Smooth muscle cell (in vitro differentiated cells): Measurements from ENCODE around the gene UMAD1. TPM values are rescaled to one million over a fixed set of nuclear protein-coding genes. Genes with fewer than 3 reads are reported as not detected.

Source experiments
- DNase-seq: peaks from one replicate; lab custom pipeline; 2025; ENCODE audit not compliant: unreplicated experiment; lab: John Stamatoyannopoulos, UW
- H2AFZ ChIP-seq: fragments of 200-600 bp; sonication (generic); 2 replicates; pipeline ENCODE4 v1.6.0; 2016; ENCODE audit warnings: antibody characterized with exemption, low read depth, mild to moderate bottlenecking
- H3F3A ChIP-seq: fragments of 200-600 bp; sonication (generic); 2 replicates; pipeline ENCODE4 v1.6.0; 2017; ENCODE audit warnings: antibody characterized with exemption, low read depth
- H3K27ac ChIP-seq: fragments of 200-600 bp; sonication (generic); 2 replicates; pipeline ENCODE4 v1.5.1; 2016; ENCODE audit warnings: low read depth, mild to moderate bottlenecking
- H3K27me3 ChIP-seq: fragments of 200-600 bp; sonication (generic); 2 replicates; pipeline ENCODE4 v1.6.1; 2016; ENCODE audit warnings: low read depth, mild to moderate bottlenecking
- H3K36me3 ChIP-seq: fragments of 200-600 bp; sonication (generic); 2 replicates; pipeline ENCODE4 v1.5.1; 2016; ENCODE audit warnings: low read depth
- H3K4me1 ChIP-seq: fragments of 200-600 bp; sonication (generic); 2 replicates; pipeline ENCODE4 v1.5.1; 2016; ENCODE audit warnings: low read depth
- H3K4me2 ChIP-seq: fragments of 200-600 bp; sonication (generic); 2 replicates; pipeline ENCODE4 v1.6.0; 2016; ENCODE audit warnings: mild to moderate bottlenecking
- H3K4me3 ChIP-seq: fragments of 200-600 bp; sonication (generic); 2 replicates; pipeline ENCODE4 v1.5.1; 2016; ENCODE audit warnings: mild to moderate bottlenecking
- H3K79me2 ChIP-seq: fragments of 200-600 bp; sonication (generic); 2 replicates; pipeline ENCODE4 v1.6.0; 2016; ENCODE audit warnings: low read depth, mild to moderate bottlenecking
- H3K9ac ChIP-seq: fragments of 200-600 bp; sonication (generic); 2 replicates; pipeline ENCODE4 v1.6.0; 2016; ENCODE audit warnings: low read depth
- H3K9me3 ChIP-seq: fragments of 200-600 bp; sonication (generic); replicated peaks from 2 replicates; pipeline ENCODE4 v1.5.1; 2016; ENCODE audit warnings: low read depth
- H4K20me1 ChIP-seq: fragments of 200-600 bp; sonication (generic); 2 replicates; pipeline ENCODE4 v1.6.0; 2016; ENCODE audit warnings: low read depth
- CTCF ChIP-seq: fragments of 200-600 bp; sonication (generic); IDR thresholded peaks from 2 replicates; pipeline ENCODE4 v1.5.1; 2017; ENCODE audit warnings: borderline replicate concordance, mild to moderate bottlenecking, antibody characterized with exemption; ENCODE audit not compliant: insufficient read depth, poor library complexity, severe bottlenecking
- WGBS: methylation state at CpG from one replicate; pipeline ENCODE4 v1.1.7; 2016; ENCODE audit warnings: low lambda C conversion rate; 5-methylcytosine and 5-hydroxymethylcytosine counted together
- polyA plus RNA-seq: library from polyadenylated mRNA; unstranded; fragments of >200 nt; fragmentation: Nextera tagmentation; extraction: Ambion mirVana; gene quantifications from 2 replicates; pipeline ENCODE4 v1.2.1, GENCODE V29; 2016
- total RNA-seq: library from RNA; depleted of rRNA; stranded (reverse); fragments of >200 nt; gene quantifications from 2 replicates; pipeline ENCODE4 v1.2.3, GENCODE V29; 2014

Gene UMAD1
- total and polyA plus RNA-seq, 2 experiments from 2014 or later = 13.7 to 24.3 TPM

- Histone ChIP-seq H3K4me2 (no peak overlapping the region), H2AFZ (no peak overlapping the region), H3F3A (peaks cover 7% of the 10 kb centered on the region), H3K4me1 (peaks cover 19% of the 10 kb centered on the region), H3K27ac (no peak overlapping the region), H3K9ac (no peak overlapping the region), H3K79me2 (no peaks in the 10 kb centered on the region), H3K4me3 (no peak overlapping the region), H3K27me3 (no peaks in the 10 kb centered on the region), H3K36me3 (no peaks in the 10 kb centered on the region), H4K20me1 (no peaks in the 10 kb centered on the region), H3K9me3 (no peaks in the 10 kb centered on the region)
- DNase-seq = no peak
- TF ChIP-seq CTCF = no peak
- WGBS = 84% methylated on average over 4 of the region's 4 CpGs
Observed at GRCh38 chr7:7745258-7745657, 104.7 kb downstream of the UMAD1 start.

- Histone ChIP-seq H3K4me1 (peaks cover 18% of the 10 kb centered on the region), H2AFZ (no peak overlapping the region), H3K9ac (no peak overlapping the region), H3K27ac (peak overlapping the region; percentile 23), H3K4me3 (no peak overlapping the region), H3K27me3 (no peaks in the 10 kb centered on the region), H3K9me3 (no peaks in the 10 kb centered on the region), H3K4me2 (peak overlapping the region; percentile 52), H4K20me1 (no peaks in the 10 kb centered on the region), H3K36me3 (no peaks in the 10 kb centered on the region), H3K79me2 (no peaks in the 10 kb centered on the region), H3F3A (peaks cover 7% of the 10 kb centered on the region)
- TF ChIP-seq CTCF = no peak
- DNase-seq = no peak
- WGBS = 74% methylated on average over 4 of the region's 4 CpGs
Observed at GRCh38 chr7:7745966-7746365, 105.4 kb downstream of the UMAD1 start.

- no peaks in the 10 kb centered on the region for H3K27me3 ChIP-seq
- 21% methylated on average over 4 of the region's 4 CpGs for WGBS
- H3K4me2 ChIP-seq = peak overlapping the region; percentile 52
- no peaks in the 10 kb centered on the region for H3K9me3 ChIP-seq
- H3K4me3 ChIP-seq = no peak overlapping the region
- H4K20me1 ChIP-seq = no peaks in the 10 kb centered on the region
- no peak overlapping the region for H2AFZ ChIP-seq
- H3K4me1 ChIP-seq = peaks cover 18% of the 10 kb centered on the region
- no peaks in the 10 kb centered on the region for H3K36me3 ChIP-seq
- no peaks in the 10 kb centered on the region for H3K79me2 ChIP-seq
- TF ChIP-seq CTCF = no peak
- peaks cover 7% of the 10 kb centered on the region for H3F3A ChIP-seq
- no peak overlapping the region for H3K9ac ChIP-seq
- no peak for DNase-seq
- peak overlapping the region; percentile 23 for H3K27ac ChIP-seq
Observed at GRCh38 chr7:7746458-7746857, 105.9 kb downstream of the UMAD1 start.

- WGBS = 79% methylated on average over 2 of the region's 2 CpGs
- Histone ChIP-seq H3K79me2 (peaks cover 5% of the 10 kb centered on the region), H2AFZ (no peak overlapping the region), H3F3A (peaks cover 10% of the 10 kb centered on the region), H3K36me3 (no peaks in the 10 kb centered on the region), H4K20me1 (no peaks in the 10 kb centered on the region), H3K9ac (no peak overlapping the region), H3K4me2 (peak overlapping the region; percentile 29), H3K4me3 (no peak overlapping the region), H3K27ac (peak overlapping the region; percentile 18), H3K27me3 (no peaks in the 10 kb centered on the region), H3K4me1 (peaks cover 18% of the 10 kb centered on the region), H3K9me3 (no peaks in the 10 kb centered on the region)
- TF ChIP-seq CTCF = no peak
- DNase-seq = no peak
Observed at GRCh38 chr7:7750571-7751242, 110.2 kb downstream of the UMAD1 start.
